Keratinocyte (primary cell): ENCODE results near the gene CCN5. TPM values are rescaled to one million over a fixed set of nuclear protein-coding genes. Genes with fewer than 3 reads are reported as not detected.

Source experiments
- DNase-seq: peaks from one replicate; pipeline ENCODE4 v3.0.0-alpha.2; 2011; ENCODE audit warnings: low read depth, missing footprints, low spot score
- FAIRE-seq: peaks from 2 replicates; lab custom pipeline; 2011; peaks lifted over from hg19 to GRCh38; lab: Jason Lieb, UNC
- H2AFZ ChIP-seq: 2 replicates; pipeline ENCODE4 v1.6.0; 2012; ENCODE audit warnings: low read length, control low read depth, inconsistent platforms; ENCODE audit not compliant: control insufficient read depth
- H3K27ac ChIP-seq: 2 replicates; pipeline ENCODE4 v1.5.1; 2011; ENCODE audit warnings: low read length; ENCODE audit not compliant: control insufficient read depth, insufficient read depth
- H3K27me3 ChIP-seq: 3 replicates; pipeline ENCODE4 v1.6.0; 2011; ENCODE audit warnings: low read length; ENCODE audit not compliant: control insufficient read depth, insufficient read depth; ENCODE audit errors: extremely low read depth
- H3K36me3 ChIP-seq, 2 experiments: 2 replicates in 1 of 2; 3 replicates in 1 of 2; pipeline ENCODE4 v1.5.1; 2011; ENCODE audit warnings: low read length in 2 of 2, mild to moderate bottlenecking in 1 of 2; ENCODE audit not compliant: control insufficient read depth in 2 of 2, insufficient read depth in 2 of 2; ENCODE audit errors: extremely low read depth in 1 of 2
- H3K4me1 ChIP-seq: 3 replicates; pipeline ENCODE4 v1.5.1; 2011; ENCODE audit warnings: low read length; ENCODE audit not compliant: control insufficient read depth, insufficient read depth; ENCODE audit errors: extremely low read depth
- H3K4me2 ChIP-seq: 3 replicates; pipeline ENCODE4 v1.6.0; 2011; ENCODE audit warnings: low read depth, low read length; ENCODE audit not compliant: control insufficient read depth, insufficient read depth; ENCODE audit errors: extremely low read depth
- H3K4me3 ChIP-seq, 3 experiments: fragments of 200-600 bp in 1 of 3; sonication (generic) in 1 of 3; 2 replicates in 2 of 3; 3 replicates in 1 of 3; pipeline ENCODE4 v1.5.1; 2011 to 2016; ENCODE audit warnings: low read length in 3 of 3, mild to moderate bottlenecking in 3 of 3, control low read depth in 2 of 3, inconsistent platforms in 1 of 3, low read depth in 1 of 3, mixed read lengths in 1 of 3, mixed run types in 1 of 3, moderate library complexity in 1 of 3; ENCODE audit not compliant: control insufficient read depth in 2 of 3, insufficient read depth in 2 of 3; ENCODE audit errors: extremely low read depth in 1 of 3
- H3K79me2 ChIP-seq: 2 replicates; pipeline ENCODE4 v1.6.0; 2012; ENCODE audit warnings: low read length; ENCODE audit not compliant: control insufficient read depth, insufficient read depth
- H3K9ac ChIP-seq: 3 replicates; pipeline ENCODE4 v1.6.0; 2011; ENCODE audit warnings: low read length; ENCODE audit not compliant: control insufficient read depth, insufficient read depth; ENCODE audit errors: extremely low read depth
- H3K9me1 ChIP-seq: 3 replicates; pipeline ENCODE4 v1.6.0; 2011; ENCODE audit warnings: low read length; ENCODE audit not compliant: control insufficient read depth, insufficient read depth; ENCODE audit errors: extremely low read depth
- H3K9me3 ChIP-seq: 2 replicates; pipeline ENCODE4 v1.5.1; 2012; ENCODE audit warnings: low read depth, low read length; ENCODE audit not compliant: control insufficient read depth
- H4K20me1 ChIP-seq: 3 replicates; pipeline ENCODE4 v1.6.0; 2011; ENCODE audit warnings: low read length; ENCODE audit not compliant: control insufficient read depth, insufficient read depth; ENCODE audit errors: extremely low read depth
- CTCF ChIP-seq, 3 experiments: IDR thresholded peaks in 1 of 3; conservative IDR thresholded peaks in 1 of 3; optimal IDR thresholded peaks in 1 of 3; 2 replicates in 2 of 3; 3 replicates in 1 of 3; pipeline versions ENCODE3 to v1.5.1; 2011; ENCODE audit warnings: low read length in 3 of 3, mild to moderate bottlenecking in 3 of 3, moderate library complexity in 2 of 3, control low read depth in 1 of 3, inconsistent platforms in 1 of 3; ENCODE audit not compliant: insufficient read depth in 2 of 3; ENCODE audit errors: extremely low read depth in 1 of 3
- EZH2 ChIP-seq: IDR thresholded peaks from one replicate; pipeline ENCODE4 v1.6.1; 2012; ENCODE audit warnings: inconsistent platforms, mild to moderate bottlenecking, low read length, moderate library complexity
- dilution Hi-C: fragments of 300-500 bp; cut with MboI; formaldehyde crosslinking; loops from one replicate; pipeline ENCODE4 v1.7.0; 2020; ENCODE audit warnings: low sequenced_read_pairs; ENCODE audit not compliant: extremely low pct_ligation_motif_present
- polyA plus RNA-seq, 5 experiments: library from polyadenylated mRNA; depleted of rRNA in 3 of 5; stranded (reverse) in 3 of 5; stranded (forward) in 1 of 5; unstranded in 1 of 5; fragments of >200 nt; gene quantifications; 1 replicate in 1 of 5; 2 replicates in 3 of 5; 3 replicates in 1 of 5; pipeline versions ENCODE4 v1.2.1 to v1.2.3, GENCODE V29; 2011 to 2012; ENCODE audit warnings: missing spikeins in 2 of 5, low read depth in 1 of 5, low replicate concordance in 1 of 5

CCN5 gene
- polyA plus RNA-seq, 1 donor (not counting 4 experiments of a cell fraction or from before 2014, with no cell fraction given): not detected

- Histone ChIP-seq H3K79me2 (no peaks in the 10 kb centered on the region), H3K27ac (no peak overlapping the region), H4K20me1 (no peaks in the 10 kb centered on the region), H3K9me3 (no peaks in the 10 kb centered on the region), H2AFZ (no peak overlapping the region), H3K27me3 (no peaks in the 10 kb centered on the region), H3K4me3 (no peak overlapping the region), H3K9me1 (no peaks in the 10 kb centered on the region), H3K4me2 (no peak overlapping the region), H3K4me1 (no peaks in the 10 kb centered on the region), H3K9ac (no peak overlapping the region), H3K36me3 (no peaks in the 10 kb centered on the region)
- DNase-seq (no peak), FAIRE-seq (no peak)
- dilution Hi-C loops: no loop called here
- TF ChIP-seq EZH2: no peak
- no peak for TF ChIP-seq CTCF (optimal IDR thresholded peaks at IDR 0.05 in 1 of 3, IDR thresholded peaks at IDR 0.05 in 1 of 3, conservative IDR thresholded peaks at IDR 0.05 in 1 of 3; ENCODE audit: extremely low read depth in 1 of 3, insufficient read depth in 2 of 3, low read length in 3 of 3)
Observed at GRCh38 chr20:44700306-44700705, 14.9 kb upstream of the CCN5 start.

- no peaks in the 10 kb centered on the region for H3K9me1 ChIP-seq
- dilution Hi-C loops: no loop called here
- no peaks in the 10 kb centered on the region for H3K36me3 ChIP-seq
- H3K9ac ChIP-seq: no peak overlapping the region
- no peaks in the 10 kb centered on the region for H3K9me3 ChIP-seq
- TF ChIP-seq CTCF (optimal IDR thresholded peaks at IDR 0.05 in 1 of 3, IDR thresholded peaks at IDR 0.05 in 1 of 3, conservative IDR thresholded peaks at IDR 0.05 in 1 of 3; ENCODE audit: extremely low read depth in 1 of 3, insufficient read depth in 2 of 3, low read length in 3 of 3) (no peak), EZH2 (no peak)
- no peaks in the 10 kb centered on the region for H3K4me1 ChIP-seq
- no peak overlapping the region for H3K4me2 ChIP-seq
- no peaks in the 10 kb centered on the region for H4K20me1 ChIP-seq
- H2AFZ ChIP-seq: no peak overlapping the region
- H3K27ac ChIP-seq: no peak overlapping the region
- DNase-seq (no peak), FAIRE-seq (no peak)
- no peaks in the 10 kb centered on the region for H3K27me3 ChIP-seq
- H3K4me3 ChIP-seq: no peak overlapping the region
- H3K79me2 ChIP-seq: no peaks in the 10 kb centered on the region
Observed at GRCh38 chr20:44701118-44701857, 13.9 kb upstream of the CCN5 start.
